Measurements from ENCODE around the gene EPHA7. TPM values are rescaled to one million over a fixed set of nuclear protein-coding genes. Genes with fewer than 3 reads are reported as not detected.

EPHA7 gene
- total and polyA plus RNA-seq, 7 donors: 0.01 to 0.75 (median 0.10) TPM

- intact Hi-C loops (cut with DNase I): no loop called here
- Histone ChIP-seq H3K4me3 (no peak overlapping the region), H3K27me3 (ENCODE audit: insufficient read depth in 3 of 3, low read length in 2 of 3) (peaks cover 0 to 2% (median 0%) of the 10 kb centered on the region in 3 donors), H3K36me3 (ENCODE audit: insufficient read depth in 1 of 2, low read depth in 1 of 2) (no peaks in the 10 kb centered on the region), H3K27ac (no peak overlapping the region), H3K9me3 (no peaks in the 10 kb centered on the region), H3K4me1 (no peaks in the 10 kb centered on the region)
- TF ChIP-seq CTCF (IDR thresholded peaks at IDR 0.05): no peak
- ATAC-seq (no peak), DNase-seq (no peak)
- 66 to 72% (median 69%) methylated on average over 2 of the region's 2 CpGs for WGBS, 3 donors
These were observed 225.5 kb downstream of the EPHA7 start for GRCh38 chr6:93193868-93194267.
